B cell (primary cell): ENCODE measurements around the gene PIAS3. TPM values are rescaled to one million over a fixed set of nuclear protein-coding genes. Genes with fewer than 3 reads are reported as not detected.
"Not testable (repeated sequence)": the region's sequence is repeated elsewhere in the genome, so short reads cannot be mapped to it uniquely, and the experiment has no call there.

ENCODE experiments used
- ATAC-seq: fragments of 200-7000 bp; cut with Tn5 transposase; one replicate; pipeline ENCODE4 v1.10.0; 2021; ENCODE audit warnings: low read depth, mild to moderate bottlenecking, moderate number of reproducible peaks, moderate library complexity
- CTCF ChIA-PET: fragments of 350-600 bp; sonication (Branson Sonifier 250); formaldehyde crosslinking; loops from one replicate; lab custom pipeline; 2021; ENCODE audit warnings: antibody characterized with exemption, inconsistent platforms; lab: Charles Lee
- POLR2A ChIA-PET: fragments of 350-600 bp; sonication (Branson Sonifier 250); formaldehyde crosslinking; loops from one replicate; lab custom pipeline; 2021; ENCODE audit warnings: antibody characterized with exemption; lab: Charles Lee
- DNase-seq: peaks from one replicate; pipeline ENCODE4 v3.0.0; 2013
- H2AFZ ChIP-seq: 2 replicates; pipeline ENCODE4 v1.6.1; 2012; ENCODE audit warnings: mild to moderate bottlenecking, low read depth, low read length; ENCODE audit not compliant: insufficient read depth, poor library complexity, severe bottlenecking
- H3K27ac ChIP-seq, 2 donors: 1 replicate in 1 of 2; 2 replicates in 1 of 2; pipeline ENCODE4 v1.5.1; 2012 to 2013; ENCODE audit warnings: low read length in 2 of 2, mild to moderate bottlenecking in 2 of 2, moderate library complexity in 1 of 2
- H3K27me3 ChIP-seq, 4 experiments: fragments of 200-600 bp in 1 of 4; sonication (generic) in 1 of 4; replicated peaks in 1 of 4; 1 replicate in 2 of 4; 2 replicates in 2 of 4; pipeline versions ENCODE4 v1.6.1 to v1.7.0; 2013 to 2016; ENCODE audit warnings: low read length in 3 of 4, mild to moderate bottlenecking in 2 of 4, mixed read lengths in 1 of 4, moderate library complexity in 1 of 4; ENCODE audit not compliant: insufficient read depth in 4 of 4, control insufficient read depth in 3 of 4; ENCODE audit errors: control extremely low read depth in 1 of 4
- H3K36me3 ChIP-seq, 2 experiments: replicated peaks in 1 of 2; 1 replicate in 1 of 2; 2 replicates in 1 of 2; pipeline versions ENCODE4 v1.6.1 to v1.7.1; 2013; ENCODE audit warnings: low read length in 1 of 2; ENCODE audit not compliant: insufficient read depth in 2 of 2, control insufficient read depth in 1 of 2; ENCODE audit errors: control extremely low read depth in 1 of 2, extremely low read depth in 1 of 2
- H3K4me1 ChIP-seq, 2 donors: fragments of 200-600 bp in 1 of 2; sonication (generic) in 1 of 2; 1 replicate in 1 of 2; 2 replicates in 1 of 2; pipeline versions ENCODE4 v1.5.1 to v1.6.1; 2013 to 2017; ENCODE audit warnings: low read length in 2 of 2; ENCODE audit not compliant: control insufficient read depth in 2 of 2, insufficient read depth in 2 of 2
- H3K4me2 ChIP-seq: replicated peaks from 2 replicates; pipeline ENCODE3; 2012; ENCODE audit warnings: mild to moderate bottlenecking, low read depth, low read length; ENCODE audit not compliant: poor library complexity, severe bottlenecking
- H3K4me3 ChIP-seq, 5 experiments: fragments of 200-600 bp in 1 of 5; sonication (generic) in 1 of 5; 1 replicate in 3 of 5; 2 replicates in 2 of 5; pipeline versions ENCODE4 v1.5.1 to v1.7.0; 2011 to 2016; ENCODE audit warnings: low read length in 4 of 5, mild to moderate bottlenecking in 4 of 5, low read depth in 2 of 5, control low read depth in 1 of 5, moderate library complexity in 1 of 5; ENCODE audit not compliant: insufficient read depth in 1 of 5; ENCODE audit errors: control extremely low read depth in 1 of 5, extremely low read depth in 1 of 5
- H3K79me2 ChIP-seq: fragments of 200-600 bp; sonication (generic); one replicate; pipeline ENCODE4 v1.6.0; 2016; ENCODE audit warnings: low read length; ENCODE audit not compliant: control insufficient read depth, insufficient read depth
- H3K9ac ChIP-seq: fragments of 200-600 bp; sonication (generic); 2 replicates; pipeline ENCODE4 v1.6.1; 2017; ENCODE audit warnings: mild to moderate bottlenecking, low read length, moderate library complexity
- H3K9me3 ChIP-seq, 3 donors: one replicate each; pipeline versions ENCODE4 v1.6.1 to v1.7.1; 2013; ENCODE audit warnings: low read length in 2 of 3; ENCODE audit not compliant: control insufficient read depth in 2 of 3, insufficient read depth in 1 of 3; ENCODE audit errors: control extremely low read depth in 1 of 3
- H4K20me1 ChIP-seq: 2 replicates; pipeline ENCODE4 v1.6.0; 2012; ENCODE audit warnings: mild to moderate bottlenecking, low read length; ENCODE audit not compliant: insufficient read depth, control insufficient read depth, poor library complexity, severe bottlenecking
- H3K27ac Mint-ChIP-seq: one replicate; pipeline ENCODE4 v1.8.0; 2021; ENCODE audit warnings: mixed read lengths
- H3K27me3 Mint-ChIP-seq: one replicate; pipeline ENCODE4 v1.8.0; 2021; ENCODE audit warnings: mixed read lengths
- H3K4me1 Mint-ChIP-seq: one replicate; pipeline ENCODE4 v1.8.0; 2021; ENCODE audit warnings: mixed read lengths
- H3K4me3 Mint-ChIP-seq: one replicate; pipeline ENCODE4 v1.8.0; 2021; ENCODE audit warnings: mixed read lengths
- H3K9me3 Mint-ChIP-seq: one replicate; pipeline ENCODE4 v1.8.0; 2022; ENCODE audit warnings: mixed read lengths; ENCODE audit not compliant: insufficient read depth
- EZH2 ChIP-seq: IDR thresholded peaks from 2 replicates; pipeline ENCODE4 v1.6.1; 2012; ENCODE audit warnings: borderline replicate concordance, low read depth, mild to moderate bottlenecking, moderate library complexity, low read length; ENCODE audit not compliant: insufficient read depth, poor library complexity, severe bottlenecking
- WGBS: methylation state at CpG from one replicate; pipeline ENCODE4 v1.1.5; 2013; ENCODE audit warnings: missing lambda C conversion rate; ENCODE audit not compliant: insufficient coverage; 5-methylcytosine and 5-hydroxymethylcytosine counted together
- intact Hi-C: fragments of 100-400 bp; cut with micrococcal nuclease; formaldehyde crosslinking; loops from one replicate; pipeline ENCODE4 v1.10.0; 2022
- polyA plus RNA-seq: library from polyadenylated mRNA; depleted of rRNA; stranded (reverse); fragments of >200 nt; gene quantifications from 2 replicates; pipeline ENCODE4 v1.2.3, GENCODE V29; 2012
- total RNA-seq, 2 donors: library from RNA; stranded (reverse); fragments of 120-200 nt in 1 of 2; gene quantifications; 1 replicate in 1 of 2; 2 replicates in 1 of 2; pipeline versions ENCODE4 v1.2.3 to v1.2.4, GENCODE V29; 2013 to 2022
- TF ChIP-seq, protein P1 (sequence below): fragments of 200-600 bp; IDR thresholded peaks from one replicate; pipeline ENCODE4 v1.8.0; 2022; ENCODE audit warnings: antibody characterized with exemption, mild to moderate bottlenecking

PIAS3 gene
- total and polyA plus RNA-seq, 2 donors (not counting 1 experiment from before 2014, with no cell fraction given), result 23.2 to 45.0 TPM

DNA sequence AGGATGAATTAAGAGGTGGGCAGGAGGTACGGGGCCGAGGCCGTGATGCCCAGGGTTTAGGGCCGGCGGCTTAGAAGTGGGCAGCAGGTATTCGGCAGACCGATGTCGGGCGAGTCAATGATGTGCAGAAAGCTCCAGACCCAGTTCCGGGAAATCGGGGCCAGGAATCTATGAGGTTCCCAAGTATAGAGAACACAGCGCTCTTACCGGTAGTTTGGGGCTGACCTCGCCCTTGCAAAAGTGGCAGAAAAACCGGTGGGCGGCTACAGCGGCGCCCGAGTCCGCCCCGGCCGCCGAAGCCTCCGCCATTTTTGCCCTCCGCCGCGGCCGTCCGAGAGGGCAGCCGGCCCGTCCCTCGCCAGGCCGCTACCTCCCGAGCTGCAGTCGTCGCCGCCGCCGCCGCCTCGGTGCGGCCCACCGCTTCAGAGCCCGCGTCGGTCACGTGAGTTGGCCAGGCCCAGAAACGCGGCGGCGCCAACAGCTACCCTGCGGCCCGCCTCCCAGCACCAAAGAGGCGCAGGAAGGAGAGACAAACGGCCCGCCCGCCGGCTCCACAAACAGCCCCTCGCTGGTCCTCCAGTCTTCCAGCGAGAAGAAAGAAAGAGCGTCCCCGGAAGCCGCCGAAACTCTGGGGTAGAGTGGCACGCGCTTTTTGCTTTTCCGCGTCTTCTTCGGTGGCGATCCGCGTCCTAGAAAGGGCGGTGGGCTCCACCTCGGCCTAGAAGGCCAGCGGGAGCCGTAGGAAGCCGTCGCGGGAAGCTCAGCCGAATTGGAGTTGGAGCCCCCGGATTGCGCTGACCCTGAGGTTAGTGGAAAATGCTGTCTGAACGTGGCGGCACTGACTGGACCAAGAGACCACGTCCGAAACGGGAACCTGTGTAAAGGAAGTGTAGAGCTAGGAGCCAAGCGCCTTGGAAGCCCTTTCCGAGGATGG, 35.0 kb downstream of the PIAS3 start, which contains the start of the genes POLR3C and RNF115:
POLR3C (plus strand) TSS at position 636 of the 934 bp plus-strand sequence. CDS start 1,577 bp downstream, outside the sequence.
RNF115 (minus strand) TSS at position 531 of the 934 bp plus-strand sequence; CDS start at position 309, 222 bp downstream.
- peak within 1 kb of the TSS; percentile 96 for H2AFZ ChIP-seq
- Mint-ChIP-seq H3K4me1 (peaks cover 28% of the 10 kb centered on the region), H3K27ac (peak within 1 kb of the TSS; percentile 97), H3K9me3 (no peaks in the 10 kb centered on the region), H3K27me3 (no peaks in the 10 kb centered on the region), H3K4me3 (peak within 1 kb of the TSS; percentile 98)
- DNase-seq (peak; percentile 91), ATAC-seq (peak; percentile 95)
- CTCF ChIA-PET, result interaction anchor here (0.9 to 1.5 kb wide), 3 partner anchors 21 to 87 kb away, joined by 3 to 15 read pairs (median 10); partner anchors contain the start of genes NUDT17 and PIAS3
- peaks cover 11 to 28% of the 10 kb centered on the region in 2 experiments for H3K36me3 ChIP-seq
- H3K4me3 ChIP-seq, result peak within 1 kb of the TSS; percentile 66 to 97 (median 82)
- peak within 1 kb of the TSS; percentile 82 for H3K4me2 ChIP-seq
- no peak for TF ChIP-seq EZH2
- TF ChIP-seq, protein P1, sequence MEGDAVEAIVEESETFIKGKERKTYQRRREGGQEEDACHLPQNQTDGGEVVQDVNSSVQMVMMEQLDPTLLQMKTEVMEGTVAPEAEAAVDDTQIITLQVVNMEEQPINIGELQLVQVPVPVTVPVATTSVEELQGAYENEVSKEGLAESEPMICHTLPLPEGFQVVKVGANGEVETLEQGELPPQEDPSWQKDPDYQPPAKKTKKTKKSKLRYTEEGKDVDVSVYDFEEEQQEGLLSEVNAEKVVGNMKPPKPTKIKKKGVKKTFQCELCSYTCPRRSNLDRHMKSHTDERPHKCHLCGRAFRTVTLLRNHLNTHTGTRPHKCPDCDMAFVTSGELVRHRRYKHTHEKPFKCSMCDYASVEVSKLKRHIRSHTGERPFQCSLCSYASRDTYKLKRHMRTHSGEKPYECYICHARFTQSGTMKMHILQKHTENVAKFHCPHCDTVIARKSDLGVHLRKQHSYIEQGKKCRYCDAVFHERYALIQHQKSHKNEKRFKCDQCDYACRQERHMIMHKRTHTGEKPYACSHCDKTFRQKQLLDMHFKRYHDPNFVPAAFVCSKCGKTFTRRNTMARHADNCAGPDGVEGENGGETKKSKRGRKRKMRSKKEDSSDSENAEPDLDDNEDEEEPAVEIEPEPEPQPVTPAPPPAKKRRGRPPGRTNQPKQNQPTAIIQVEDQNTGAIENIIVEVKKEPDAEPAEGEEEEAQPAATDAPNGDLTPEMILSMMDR, result no peak
- H3K27me3 ChIP-seq, result no peaks in the 10 kb centered on the region
- peak within 1 kb of the TSS; percentile 61 to 89 for H3K27ac ChIP-seq
- H3K4me1 ChIP-seq, result peaks cover 12 to 13% of the 10 kb centered on the region in 2 donors
- under 1% methylated on average over 82 of the region's 89 CpGs for WGBS
- H3K9me3 ChIP-seq, result no peaks in the 10 kb centered on the region
- H3K79me2 ChIP-seq, result peaks cover 35% of the 10 kb centered on the region
- intact Hi-C loops, result loop anchor here (1.0 to 2.0 kb wide), 3 partner anchors 21 to 95 kb away; partner anchors contain the start of genes NUDT17 and PEX11B
- POLR2A ChIA-PET, result interaction anchor here (0.5 to 1.8 kb wide), 5 partner anchors 22 to 182 kb away, joined by 3 to 11 read pairs (median 3); partner anchors contain the start of genes NUDT17, PEX11B, PIAS3 and RBM8A
- peaks cover 4% of the 10 kb centered on the region for H4K20me1 ChIP-seq
- H3K9ac ChIP-seq, result peak within 1 kb of the TSS; percentile 81

DNA sequence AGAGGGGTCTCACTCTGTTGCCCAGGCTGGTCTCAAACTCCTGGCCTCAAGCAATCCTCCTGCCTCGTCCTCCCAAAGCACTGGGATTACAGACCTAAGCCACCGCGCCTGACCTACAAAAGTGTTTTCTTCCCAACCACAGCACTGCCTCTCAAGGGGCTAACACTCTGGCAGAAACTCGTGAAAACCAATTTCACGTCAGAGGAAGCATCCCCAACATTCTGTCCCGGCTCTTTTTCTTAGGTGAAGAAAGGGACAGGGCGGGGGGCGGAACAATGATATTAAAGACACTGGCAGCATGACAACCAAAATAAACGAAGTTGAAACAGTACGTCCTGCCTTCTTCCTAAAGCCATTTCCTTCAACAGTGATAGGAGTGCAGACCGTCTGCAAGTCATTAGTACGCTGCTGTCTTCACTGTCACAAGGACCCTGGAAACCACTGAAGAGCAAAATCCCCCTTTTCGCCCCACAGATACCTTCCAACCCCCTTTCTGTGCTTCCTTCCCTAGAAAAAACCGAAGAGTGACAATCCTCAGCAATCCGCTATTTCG, 36.0 kb downstream of the PIAS3 start:
- H3K27me3 ChIP-seq, H3K27me3 Mint-ChIP-seq, H3K9ac ChIP-seq, H3K4me3 ChIP-seq, CTCF ChIA-PET, POLR2A ChIA-PET, H3K9me3 Mint-ChIP-seq, DNase-seq, H4K20me1 ChIP-seq, H3K4me2 ChIP-seq, H3K27ac ChIP-seq, H3K27ac Mint-ChIP-seq, H2AFZ ChIP-seq, H3K9me3 ChIP-seq, H3K4me3 Mint-ChIP-seq, ATAC-seq, intact Hi-C loops: not testable (repeated sequence)
- peaks cover 23% of the 10 kb centered on the region for H3K4me1 Mint-ChIP-seq
- peaks cover 11 to 18% of the 10 kb centered on the region in 2 experiments for H3K36me3 ChIP-seq
- H3K79me2 ChIP-seq, result peaks cover 35% of the 10 kb centered on the region
- peaks cover 9 to 12% of the 10 kb centered on the region in 2 donors for H3K4me1 ChIP-seq
- no CpG with 5 or more reads among the region's 16 CpGs for WGBS

GRCh38 chr1:145818095-145818494, 40.8 kb downstream of the PIAS3 start:
- CTCF ChIA-PET, H3K4me3 ChIP-seq, H3K4me1 ChIP-seq, H3K4me3 Mint-ChIP-seq, DNase-seq, H4K20me1 ChIP-seq, H3K9me3 ChIP-seq, ATAC-seq, H3K4me1 Mint-ChIP-seq, H3K27me3 ChIP-seq, H3K79me2 ChIP-seq, H3K27ac ChIP-seq, H3K36me3 ChIP-seq, H3K27ac Mint-ChIP-seq, H3K4me2 ChIP-seq, POLR2A ChIA-PET, H3K9ac ChIP-seq, H3K27me3 Mint-ChIP-seq, intact Hi-C loops, H3K9me3 Mint-ChIP-seq, H2AFZ ChIP-seq: not testable (repeated sequence)
- WGBS, result no CpG with 5 or more reads among the region's 6 CpGs
